ENCODE data around the gene RABGAP1L. TPM values are rescaled to one million over a fixed set of nuclear protein-coding genes. Genes with fewer than 3 reads are reported as not detected.

RABGAP1L gene
- total and polyA plus RNA-seq, 2 of the 8 experiments (the other 6 are each of a cell fraction or from before 2014, with no cell fraction given): 33.3 to 156 TPM

- H3K23ac ChIP-seq (ENCODE audit: insufficient read length): no peak overlapping the region
- no peak overlapping the region for H4K8ac ChIP-seq (ENCODE audit: extremely low read depth, insufficient read depth, low read length)
- H2BK12ac ChIP-seq (ENCODE audit: low read depth, low read length): no peak overlapping the region
- no peaks in the 10 kb centered on the region for H3K79me2 ChIP-seq (ENCODE audit: control insufficient read depth in 1 of 2, insufficient read depth in 2 of 2, low read length in 2 of 2)
- H3K4me3 ChIP-seq (ENCODE audit: extremely low read depth in 1 of 4, insufficient read depth in 2 of 4, low read depth in 3 of 4, low read length in 4 of 4): no peak overlapping the region
- H4K5ac ChIP-seq (ENCODE audit: insufficient read length, low read depth, low read length): no peak overlapping the region
- no peak overlapping the region for H2AFZ ChIP-seq (ENCODE audit: low read length)
- no peaks in the 10 kb centered on the region for H3K36me3 ChIP-seq (ENCODE audit: control insufficient read depth in 2 of 4, insufficient read depth in 4 of 4, low read length in 3 of 4)
- POLR2A ChIA-PET (ENCODE audit: partially characterized antibody): no interaction called here
- DNase-seq (ENCODE audit: low read depth in 1 of 2, low spot score in 2 of 2) (no peak), FAIRE-seq (no peak)
- H3K9ac ChIP-seq (replicated peaks in 1 of 4; ENCODE audit: extremely low read depth in 1 of 4, low read depth in 3 of 4, low read length in 3 of 4): no peak overlapping the region
- H3K14ac ChIP-seq (ENCODE audit: insufficient read length): no peak overlapping the region
- no peak overlapping the region for H2BK120ac ChIP-seq (replicated peaks; ENCODE audit: low read depth, low read length)
- WGBS, 2 experiments (ENCODE audit: extremely low coverage in 1 of 2, insufficient coverage in 1 of 2, insufficient read length in 1 of 2, insufficient replicate concordance in 2 of 2, low coverage in 1 of 2, low lambda C conversion rate in 2 of 2, missing lambda C conversion rate in 1 of 2): 86% methylated on average over 3 of the region's 3 CpGs; no CpG with 5 or more reads in 1 of the 2 experiments
- no peaks in the 10 kb centered on the region for H4K20me1 ChIP-seq (replicated peaks in 1 of 2; ENCODE audit: control insufficient read depth in 1 of 2, insufficient read depth in 2 of 2, low read length in 2 of 2)
- no peak overlapping the region for H2BK15ac ChIP-seq (ENCODE audit: low read length)
- no peak overlapping the region for H3K56ac ChIP-seq (replicated peaks; ENCODE audit: insufficient read length, low read depth, low read length)
- H3K79me1 ChIP-seq (ENCODE audit: low read depth, low read length): no peaks in the 10 kb centered on the region
- no peaks in the 10 kb centered on the region for H3K23me2 ChIP-seq (ENCODE audit: low read depth, low read length)
- H2BK20ac ChIP-seq (ENCODE audit: low read length): no peak overlapping the region
- no peak overlapping the region for H4K91ac ChIP-seq (replicated peaks; ENCODE audit: insufficient read length, low read length)
- no peak overlapping the region for H3K4me2 ChIP-seq (ENCODE audit: insufficient read depth in 1 of 2, low read depth in 2 of 2, low read length in 2 of 2)
- H3K18ac ChIP-seq (ENCODE audit: extremely low read depth, low read length): no peak overlapping the region
- no peak overlapping the region for H2BK5ac ChIP-seq (ENCODE audit: low read depth, low read length)
- H3K4ac ChIP-seq (replicated peaks; ENCODE audit: insufficient read length, low read depth, low read length): no peak overlapping the region
- H3K27ac ChIP-seq (ENCODE audit: low read depth, low read length): no peak overlapping the region
- no peaks in the 10 kb centered on the region; a peak in 1 of 4 replicates for H3K9me3 ChIP-seq (ENCODE audit: insufficient read depth in 2 of 2, low read depth in 1 of 2, low read length in 1 of 2)
- H3K27me3 ChIP-seq (replicated peaks in 1 of 4; ENCODE audit: control insufficient read depth in 3 of 4, extremely low read depth in 1 of 4, insufficient read depth in 3 of 4, low read length in 3 of 4): no peaks in the 10 kb centered on the region
- H2AK5ac ChIP-seq (ENCODE audit: low read depth, low read length): no peak overlapping the region
- CTCF ChIA-PET (ENCODE audit: partially characterized antibody): no interaction called here
- TF ChIP-seq EZH2 (IDR thresholded peaks at IDR 0.05; ENCODE audit: low read depth, low read length, severe bottlenecking) (no peak), SIRT6 (IDR thresholded peaks at IDR 0.05; ENCODE audit: low read length) (no peak), RBBP5 (IDR thresholded peaks at IDR 0.05; ENCODE audit: borderline replicate concordance, low read depth, low read length) (no peak), PHF8 (conservative IDR thresholded peaks at IDR 0.05; ENCODE audit: low read depth, low read length) (no peak), HDAC2 (IDR thresholded peaks at IDR 0.05; ENCODE audit: borderline replicate concordance in 1 of 2, low read depth in 2 of 2, low read length in 2 of 2) (no peak), KDM1A (IDR thresholded peaks at IDR 0.05; ENCODE audit: borderline replicate concordance, low read length) (no peak), ATF2 (IDR thresholded peaks at IDR 0.05; ENCODE audit: low read length) (no peak), CTCF (IDR thresholded peaks at IDR 0.05; ENCODE audit: control extremely low read depth in 1 of 3, insufficient read depth in 1 of 3, low read depth in 1 of 3, low read length in 3 of 3) (no peak), SP4 (IDR thresholded peaks at IDR 0.05; ENCODE audit: low read length) (no peak)
- no peaks in the 10 kb centered on the region for H3K4me1 ChIP-seq (replicated peaks in 1 of 4; ENCODE audit: control insufficient read depth in 3 of 4, insufficient read depth in 4 of 4, low read length in 3 of 4)
Measured at GRCh38 chr1:174828264-174828663, 668.9 kb downstream of the RABGAP1L start.

All from H1 (cell line).